ENCODE data around the gene NKAIN2.
"Not testable (repeated sequence)": the region's sequence is repeated elsewhere in the genome, so short reads cannot be mapped to it uniquely, and the experiment has no call there.

The NKAIN2 gene

DNA sequence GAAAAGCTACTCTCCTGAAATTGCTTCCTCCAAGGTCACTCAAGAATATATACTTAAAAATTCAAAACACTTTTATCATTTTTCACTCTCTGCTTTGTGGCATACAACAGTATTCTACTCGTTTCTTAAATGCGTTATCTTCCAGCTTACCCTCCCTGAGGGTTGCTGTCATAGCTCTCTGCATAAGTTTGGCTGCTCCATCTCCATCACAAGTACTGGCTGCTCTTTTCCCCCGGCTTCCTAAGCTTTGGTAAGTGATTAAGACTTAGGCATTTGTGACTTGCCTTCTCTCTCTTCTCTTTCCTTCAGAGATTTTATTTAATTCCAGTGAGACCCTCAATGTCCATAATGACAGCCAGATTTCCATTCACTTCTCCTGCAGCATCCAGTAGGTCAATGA is 128.3 kb downstream of the NKAIN2 start:
- in situ Hi-C loops (cut with MboI; ENCODE audit: low pct_unique_long_range_greater_than_20kb, low sequenced_read_pairs): no loop called here

DNA sequence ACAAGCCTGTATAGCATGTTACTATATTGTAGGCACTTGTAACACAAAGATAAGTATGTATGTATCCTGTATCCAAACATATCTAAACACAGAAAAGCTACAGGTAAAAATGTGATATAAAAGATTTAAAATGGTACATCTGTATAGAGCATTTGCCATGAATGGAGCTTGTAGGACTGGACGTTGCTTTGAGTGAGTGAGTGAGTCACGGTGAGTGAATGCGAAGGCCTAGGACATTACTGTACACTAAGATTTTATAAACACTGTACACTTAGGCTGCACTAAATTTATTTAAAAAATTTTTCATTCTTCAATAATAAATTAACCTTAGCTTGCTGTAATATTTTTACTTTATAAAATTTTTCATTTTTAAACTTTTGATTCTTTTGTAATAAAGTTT is 136.9 kb downstream of the NKAIN2 start:
- in situ Hi-C loops (cut with MboI; ENCODE audit: low pct_unique_long_range_greater_than_20kb, low sequenced_read_pairs): no loop called here
- no peak for DNase-seq

More for the DNA sequence above, 128.3 kb downstream of the NKAIN2 start:
- DNase-seq: no peak

DNA sequence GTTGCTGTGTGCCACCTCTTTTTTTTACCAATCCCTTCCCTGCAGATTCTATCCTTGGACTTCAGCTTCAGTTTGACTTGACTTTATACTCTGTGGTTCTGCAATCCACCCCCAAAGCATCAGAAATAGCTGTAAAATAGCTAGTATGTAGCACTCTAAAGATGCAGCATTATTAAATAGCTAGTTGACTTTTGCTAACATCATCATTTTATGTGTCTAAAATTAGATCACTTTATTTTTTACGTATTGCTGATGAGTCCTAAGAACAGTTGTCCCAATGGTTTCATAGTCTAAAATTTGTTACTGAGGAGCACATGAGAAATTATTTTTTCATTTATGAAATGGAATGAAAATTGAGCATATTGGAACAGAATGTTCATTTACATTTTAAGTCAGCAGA is 138.2 kb downstream of the NKAIN2 start:
- no peak for DNase-seq
- in situ Hi-C loops (cut with MboI; ENCODE audit: low pct_unique_long_range_greater_than_20kb, low sequenced_read_pairs): no loop called here

DNA sequence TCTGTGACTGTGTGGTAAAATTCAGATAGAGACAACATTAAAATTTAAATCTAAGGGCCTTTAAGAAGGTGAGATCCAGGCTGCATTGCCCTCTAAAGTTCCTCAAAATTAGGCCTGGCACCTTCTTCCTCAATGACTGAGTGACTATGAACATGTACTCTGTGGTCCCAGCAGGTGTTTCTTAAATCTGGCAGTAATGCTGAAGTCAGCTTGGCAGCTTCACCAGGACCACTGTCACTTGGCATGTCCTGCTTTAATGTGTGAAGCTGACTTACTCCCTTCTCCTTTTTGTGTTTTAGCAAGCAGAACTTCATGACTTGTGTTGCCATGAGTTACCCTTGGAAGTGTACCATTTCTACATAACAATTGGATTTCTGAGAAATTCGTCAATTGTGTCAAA is 141.7 kb downstream of the NKAIN2 start:
- in situ Hi-C loops (cut with MboI; ENCODE audit: low pct_unique_long_range_greater_than_20kb, low sequenced_read_pairs): no loop called here

DNA sequence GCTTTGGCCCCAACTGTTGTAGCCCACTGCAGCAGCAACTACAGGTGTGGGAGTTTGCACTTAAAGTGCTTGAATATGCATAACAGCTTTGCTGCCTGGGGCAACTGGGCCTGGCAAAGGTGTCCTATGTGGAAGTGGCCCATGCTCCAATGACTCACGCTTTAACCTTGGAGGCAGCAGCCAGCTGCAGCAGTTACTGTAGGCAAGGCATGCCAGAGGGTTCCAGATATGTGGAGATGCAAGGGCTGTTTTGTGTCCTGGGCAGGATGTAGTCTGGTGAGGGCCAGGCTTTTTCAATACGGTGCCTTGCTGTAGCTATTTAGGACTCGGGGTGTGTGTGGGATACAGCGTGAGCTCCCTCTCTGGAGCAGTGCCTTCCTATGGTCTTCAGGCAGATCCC is 150.3 kb downstream of the NKAIN2 start:
- in situ Hi-C loops (cut with MboI; ENCODE audit: low pct_unique_long_range_greater_than_20kb, low sequenced_read_pairs): no loop called here
- DNase-seq: no peak

More for the DNA sequence above, 141.7 kb downstream of the NKAIN2 start:
- DNase-seq: no peak

DNA sequence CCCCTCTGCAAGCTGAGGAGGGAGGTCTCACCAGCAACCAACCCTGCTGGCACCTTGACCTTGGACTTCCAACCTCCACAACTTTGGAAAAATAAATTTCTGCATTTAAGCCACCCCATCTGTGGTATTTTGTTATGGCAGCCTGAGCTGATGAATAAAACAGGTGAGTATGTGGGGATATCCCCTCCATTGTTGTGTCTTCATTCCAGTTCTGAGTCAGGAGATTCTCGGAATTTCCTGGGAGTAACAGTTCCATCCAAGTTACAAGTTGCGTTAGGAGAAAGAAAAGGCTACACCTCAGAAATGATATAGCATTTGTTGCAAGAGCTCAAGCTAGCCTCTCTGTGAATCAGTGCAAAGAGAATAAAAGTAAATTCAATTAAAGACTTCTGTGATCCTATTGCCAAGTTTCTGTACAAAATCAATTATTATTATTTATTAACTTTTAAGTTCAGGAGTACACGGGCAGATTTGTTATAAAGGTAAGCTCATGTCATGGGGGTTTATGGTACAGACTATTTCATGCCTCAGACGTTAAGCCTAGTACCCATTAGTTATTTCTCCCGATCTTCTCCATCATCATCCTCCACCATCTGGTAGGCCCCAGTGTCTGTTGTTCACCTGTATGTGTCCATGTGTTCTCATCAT is 153.0 kb downstream of the NKAIN2 start:
- in situ Hi-C loops (cut with MboI; ENCODE audit: low pct_unique_long_range_greater_than_20kb, low sequenced_read_pairs): no loop called here
- no peak for DNase-seq

DNA sequence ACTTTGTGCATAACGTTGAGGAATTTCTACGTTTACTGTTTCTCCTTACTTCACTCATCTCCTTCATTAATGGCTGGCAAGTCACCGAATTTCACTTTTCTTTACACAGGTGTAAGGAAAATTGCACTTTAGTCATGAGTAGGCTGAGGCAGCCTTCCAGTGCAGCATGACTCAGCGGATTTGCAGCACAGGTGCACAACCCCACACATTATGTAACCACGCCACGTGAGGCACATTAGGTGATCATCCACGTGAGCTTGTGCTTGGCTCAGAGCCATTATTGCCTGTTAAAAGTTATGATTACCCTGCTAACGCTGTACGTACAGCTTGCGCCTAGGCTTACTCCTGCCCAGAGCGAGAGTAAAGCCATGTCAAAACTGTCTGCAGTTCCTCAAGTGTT is 158.8 kb downstream of the NKAIN2 start:
- in situ Hi-C loops (cut with MboI; ENCODE audit: low pct_unique_long_range_greater_than_20kb, low sequenced_read_pairs): no loop called here
- no peak for DNase-seq

DNA sequence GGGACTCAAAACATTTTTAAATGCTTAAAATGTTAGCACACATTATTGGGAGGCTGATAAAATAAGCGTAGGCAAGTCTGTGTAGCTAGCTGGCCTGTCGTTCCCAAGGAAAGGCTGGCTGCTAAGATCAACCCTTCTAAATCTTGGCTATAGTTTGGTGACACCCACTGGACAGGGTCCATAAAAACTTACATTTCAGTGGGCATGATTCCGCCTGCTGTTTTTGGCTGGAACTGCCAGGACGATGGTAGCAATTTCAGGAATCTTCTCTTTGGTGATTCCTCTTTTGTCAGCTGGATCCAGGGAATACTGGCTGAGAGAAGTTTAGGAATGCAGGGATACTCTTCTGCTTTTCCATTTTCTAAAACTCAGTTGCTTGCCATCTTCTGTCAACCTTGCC is 162.2 kb downstream of the NKAIN2 start:
- no peak for DNase-seq
- in situ Hi-C loops (cut with MboI; ENCODE audit: low pct_unique_long_range_greater_than_20kb, low sequenced_read_pairs): no loop called here

DNA sequence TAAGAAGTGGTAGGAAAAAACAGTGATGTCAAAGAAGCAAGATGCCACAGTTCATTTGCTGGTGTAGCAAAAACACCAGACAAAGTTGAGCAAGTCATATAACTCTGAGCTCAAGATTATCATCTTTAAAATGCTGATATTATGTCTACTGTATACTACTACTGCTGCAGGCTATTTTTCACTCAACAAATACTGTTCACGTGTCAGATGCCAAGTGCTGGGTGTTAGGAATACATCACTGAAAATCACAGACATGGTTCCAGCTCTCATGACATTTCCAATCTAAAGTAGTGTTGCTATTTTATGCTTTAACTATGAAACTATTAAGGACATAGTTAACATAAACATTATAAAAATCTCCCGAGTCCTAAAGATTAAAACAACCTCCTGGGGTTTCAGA is 163.0 kb downstream of the NKAIN2 start:
- in situ Hi-C loops (cut with MboI; ENCODE audit: low pct_unique_long_range_greater_than_20kb, low sequenced_read_pairs): no loop called here

DNA sequence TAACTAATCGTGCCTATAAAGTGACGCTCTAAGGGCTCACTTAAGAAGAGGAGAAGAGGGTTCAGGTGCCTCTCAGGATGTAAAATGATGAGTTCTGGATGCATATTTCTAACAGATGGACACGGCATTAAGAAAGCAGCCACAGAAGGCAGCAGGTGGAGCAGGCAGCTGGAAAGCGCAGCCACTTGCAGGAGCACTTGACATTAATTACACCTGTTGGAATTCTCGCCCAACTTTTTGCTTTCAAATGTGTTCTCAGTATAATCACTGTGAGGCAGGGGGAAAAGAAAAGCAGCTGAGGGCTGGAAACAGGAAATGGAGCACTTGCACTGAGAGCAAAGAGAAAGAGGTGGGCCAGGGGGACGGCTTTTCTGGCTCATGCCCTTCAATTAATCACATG is 164.2 kb downstream of the NKAIN2 start:
- DNase-seq: no peak
- in situ Hi-C loops (cut with MboI; ENCODE audit: low pct_unique_long_range_greater_than_20kb, low sequenced_read_pairs): no loop called here

More for the DNA sequence above, 163.0 kb downstream of the NKAIN2 start:
- DNase-seq: no peak

DNA sequence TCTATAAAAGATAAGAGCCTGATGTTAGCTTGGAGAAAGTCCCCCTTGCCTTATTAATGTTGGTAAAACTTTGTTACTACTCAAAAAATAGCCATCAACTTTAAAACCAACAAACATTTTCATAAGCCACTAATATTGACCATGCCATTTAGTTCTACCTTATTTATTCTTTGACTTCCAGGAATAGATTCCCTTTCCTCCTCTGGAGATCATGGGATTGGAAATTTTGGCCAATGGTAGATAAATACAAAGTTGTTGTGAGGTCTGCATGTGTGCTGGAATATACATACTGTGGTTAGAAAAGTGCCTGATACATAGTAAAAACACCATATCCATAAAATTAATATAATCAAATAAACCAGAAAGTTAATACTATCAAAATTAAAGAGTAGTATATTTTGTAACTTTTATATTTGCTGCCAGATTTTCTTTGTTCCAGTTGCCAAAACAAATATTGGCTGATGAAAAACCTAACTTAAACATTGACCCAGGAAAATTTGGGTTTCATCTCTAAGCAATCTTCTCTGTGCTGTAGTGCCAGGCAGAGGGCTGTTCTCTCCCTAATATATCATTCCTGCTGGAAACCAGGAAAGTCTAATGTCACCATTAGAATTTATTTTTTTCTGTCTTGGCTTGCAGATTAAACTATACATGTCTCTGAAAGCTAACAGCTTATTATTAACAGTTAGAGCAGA is 169.1 kb downstream of the NKAIN2 start:
- in situ Hi-C loops (cut with MboI; ENCODE audit: low pct_unique_long_range_greater_than_20kb, low sequenced_read_pairs): no loop called here
- DNase-seq: no peak

DNA sequence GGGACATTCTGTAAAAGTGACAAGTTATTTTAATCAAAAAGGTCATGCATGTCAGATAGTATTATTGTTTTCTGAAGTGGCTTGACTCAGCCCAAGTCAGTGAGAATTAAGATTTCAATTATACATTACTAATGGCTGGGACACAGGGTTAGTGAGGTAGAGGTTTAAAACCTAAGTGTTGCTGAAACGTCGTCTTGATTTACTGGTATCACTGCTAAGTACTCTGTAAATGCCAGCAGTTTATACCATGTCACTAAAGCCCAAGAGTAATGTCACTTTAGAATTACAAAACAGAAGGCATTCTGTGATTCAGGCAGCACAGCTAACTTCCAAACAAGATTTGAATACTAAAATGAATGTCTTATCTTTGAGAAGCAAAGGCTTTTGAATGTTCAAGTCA is 176.6 kb downstream of the NKAIN2 start:
- in situ Hi-C loops (cut with MboI; ENCODE audit: low pct_unique_long_range_greater_than_20kb, low sequenced_read_pairs): no loop called here
- no peak for DNase-seq

DNA sequence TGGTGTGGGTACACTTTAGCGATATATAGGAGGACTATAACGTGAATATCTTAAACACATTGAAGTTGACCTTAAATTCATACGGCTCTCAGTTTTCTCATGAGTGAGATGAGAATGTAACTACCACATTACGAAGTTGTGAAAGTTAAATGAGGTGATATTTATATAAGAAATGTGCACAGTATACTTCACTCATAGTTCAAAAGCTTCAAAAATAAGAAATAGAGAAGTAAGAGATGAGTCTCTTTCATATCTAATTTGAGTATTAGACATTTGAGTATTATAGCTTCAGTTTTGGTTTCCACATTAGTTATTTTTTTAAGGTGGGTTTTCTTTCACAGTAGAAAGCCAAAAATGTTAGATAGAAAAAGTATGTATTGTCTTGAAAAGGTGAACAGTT is 183.3 kb downstream of the NKAIN2 start:
- in situ Hi-C loops (cut with MboI; ENCODE audit: low pct_unique_long_range_greater_than_20kb, low sequenced_read_pairs): no loop called here
- no peak for DNase-seq

DNA sequence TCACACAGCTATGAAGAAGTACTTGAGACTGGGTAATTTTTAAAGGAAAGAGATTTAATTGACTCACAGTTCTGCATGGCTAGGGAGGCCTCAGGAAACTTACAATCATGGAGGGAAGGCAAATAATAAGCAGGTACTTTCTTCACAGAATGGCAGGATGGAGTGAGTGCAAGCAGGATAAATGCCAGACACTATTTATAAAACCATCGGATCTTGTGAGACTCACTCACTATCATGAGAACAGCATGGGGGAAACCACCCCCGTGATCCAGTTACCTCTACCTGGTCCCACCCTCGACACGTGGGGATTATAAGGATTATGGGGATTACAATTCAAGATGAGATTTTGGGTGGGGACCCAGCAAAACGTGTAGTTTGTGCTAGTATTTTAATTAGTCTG is 186.3 kb downstream of the NKAIN2 start:
- in situ Hi-C loops (cut with MboI; ENCODE audit: low pct_unique_long_range_greater_than_20kb, low sequenced_read_pairs); DNase-seq: not testable (repeated sequence)

DNA sequence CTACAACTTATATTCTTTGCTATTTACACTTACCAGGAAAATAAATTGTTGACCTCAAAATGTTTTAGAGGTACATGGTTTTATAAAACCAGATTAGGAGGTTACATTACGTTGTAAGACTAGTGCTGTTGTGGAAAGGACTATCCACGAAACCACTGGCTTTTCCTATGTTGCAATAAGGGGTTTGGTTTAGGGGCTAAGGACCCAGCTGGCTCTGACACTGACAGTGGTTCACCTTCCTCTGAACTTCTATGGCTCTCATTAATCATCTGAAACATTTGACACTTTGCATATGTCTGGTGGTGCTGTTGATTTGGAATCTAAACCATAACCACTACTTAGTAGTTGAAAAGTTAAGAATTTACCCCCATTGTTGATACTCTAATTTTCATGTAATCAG is 186.7 kb downstream of the NKAIN2 start:
- in situ Hi-C loops (cut with MboI; ENCODE audit: low pct_unique_long_range_greater_than_20kb, low sequenced_read_pairs): no loop called here

DNA sequence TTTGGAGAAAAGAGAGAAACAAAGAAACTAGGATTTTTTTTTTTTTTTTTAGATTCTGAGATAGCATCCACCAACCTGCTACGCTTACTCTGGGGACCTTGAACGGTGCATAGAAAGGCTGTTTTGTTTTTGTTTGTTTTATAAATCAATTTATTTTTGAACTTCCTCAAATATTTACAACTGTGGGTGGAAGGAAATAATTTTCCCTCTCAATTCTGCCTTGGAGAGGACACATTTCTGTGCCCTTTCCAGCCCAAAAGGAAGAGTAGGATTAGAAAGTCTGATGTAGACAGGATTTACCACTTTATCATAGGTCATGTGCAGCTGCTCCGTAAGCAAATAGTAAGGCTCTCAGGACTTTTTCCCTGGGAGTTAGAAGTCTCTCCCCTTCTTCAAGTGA is 190.5 kb downstream of the NKAIN2 start:
- in situ Hi-C loops (cut with MboI; ENCODE audit: low pct_unique_long_range_greater_than_20kb, low sequenced_read_pairs): no loop called here
- no peak for DNase-seq

More for the DNA sequence above, 186.7 kb downstream of the NKAIN2 start:
- no peak for DNase-seq

DNA sequence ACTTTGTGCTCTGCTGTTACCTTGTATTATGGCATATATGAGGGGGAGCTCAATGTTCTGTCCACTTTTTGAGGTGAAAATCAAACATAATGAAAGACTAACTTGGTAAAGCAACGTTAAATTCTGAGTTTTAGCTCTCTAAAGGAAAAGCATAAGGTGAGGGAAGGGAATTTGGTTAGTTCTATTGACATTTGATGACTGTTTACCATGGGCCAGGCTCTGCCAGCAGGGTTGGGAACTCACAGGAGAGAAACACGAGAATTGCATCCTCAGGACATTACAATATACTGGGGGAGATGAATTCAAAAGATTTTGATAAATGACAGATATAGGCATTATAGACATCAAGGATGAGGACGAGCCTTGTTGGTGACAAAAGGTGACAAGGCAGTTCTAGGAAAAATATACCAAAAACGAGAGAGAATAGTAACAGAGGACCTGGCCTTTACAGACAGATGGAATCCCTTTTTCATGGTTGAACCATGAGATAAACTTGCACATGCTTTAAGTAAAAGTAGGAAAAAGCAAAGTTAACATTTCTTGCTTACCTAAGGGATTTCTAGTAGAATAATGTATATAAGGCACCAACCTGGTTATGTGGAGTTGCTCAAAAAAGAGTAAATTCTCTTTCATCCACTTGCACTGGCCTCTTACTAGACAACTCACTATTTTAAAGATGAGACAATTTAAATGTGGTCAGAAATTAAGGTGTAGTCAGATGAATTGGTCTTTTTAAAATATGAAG is 191.4 kb downstream of the NKAIN2 start:
- DNase-seq: no peak
- in situ Hi-C loops (cut with MboI; ENCODE audit: low pct_unique_long_range_greater_than_20kb, low sequenced_read_pairs): no loop called here

DNA sequence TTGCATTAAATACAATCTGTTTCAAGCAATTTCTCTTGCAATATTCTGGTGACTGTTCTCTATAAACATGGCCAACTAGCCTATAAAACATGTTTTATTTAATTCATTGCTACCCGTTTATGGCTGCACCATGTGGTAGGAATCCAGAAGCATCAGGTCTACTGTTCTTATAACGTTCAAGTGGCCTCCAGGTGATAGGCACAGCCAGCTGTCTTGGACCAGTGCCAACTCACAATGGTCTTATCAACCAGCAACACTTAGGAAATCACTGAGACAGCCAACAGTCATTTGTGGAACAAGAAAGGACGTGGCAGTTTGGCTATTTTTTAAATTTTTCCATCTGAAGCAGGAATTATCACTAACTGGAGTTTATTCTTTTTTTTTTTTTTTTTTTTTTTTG is 193.6 kb downstream of the NKAIN2 start:
- in situ Hi-C loops (cut with MboI; ENCODE audit: low pct_unique_long_range_greater_than_20kb, low sequenced_read_pairs): no loop called here
- DNase-seq: no peak

DNA sequence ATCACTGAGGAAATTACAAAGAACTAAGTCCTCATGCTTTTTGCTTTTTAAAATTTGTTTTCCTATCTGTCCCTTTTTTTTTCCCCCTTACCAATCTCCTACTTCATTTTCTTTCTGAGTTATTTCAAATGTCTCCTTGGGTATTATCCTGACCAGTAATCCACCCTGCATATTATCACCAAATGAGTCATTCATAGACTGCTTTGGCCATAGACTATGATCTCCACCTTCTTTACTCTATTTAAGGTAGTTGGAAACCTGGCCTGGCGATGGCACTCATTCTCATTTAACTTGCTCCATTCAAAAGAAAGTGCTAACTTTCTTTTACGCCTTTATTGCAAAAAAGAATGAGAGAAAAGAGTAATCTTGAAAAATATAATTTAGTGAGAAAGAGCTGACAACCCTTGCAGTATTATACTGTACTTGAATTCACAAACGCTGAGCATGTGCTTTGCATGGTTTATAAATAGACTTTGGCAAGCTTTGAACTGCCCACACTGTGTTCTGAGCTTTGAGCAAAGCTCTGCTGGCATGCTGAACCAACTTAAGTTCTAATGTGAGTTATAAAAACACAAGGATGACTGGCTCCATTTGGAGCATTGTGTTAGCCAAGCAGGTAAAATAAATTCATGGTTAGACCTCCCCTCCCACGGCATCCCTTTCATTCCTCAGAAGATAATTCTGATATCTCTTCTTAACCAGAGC is 198.9 kb downstream of the NKAIN2 start:
- DNase-seq: no peak
- in situ Hi-C loops (cut with MboI; ENCODE audit: low pct_unique_long_range_greater_than_20kb, low sequenced_read_pairs): no loop called here

DNA sequence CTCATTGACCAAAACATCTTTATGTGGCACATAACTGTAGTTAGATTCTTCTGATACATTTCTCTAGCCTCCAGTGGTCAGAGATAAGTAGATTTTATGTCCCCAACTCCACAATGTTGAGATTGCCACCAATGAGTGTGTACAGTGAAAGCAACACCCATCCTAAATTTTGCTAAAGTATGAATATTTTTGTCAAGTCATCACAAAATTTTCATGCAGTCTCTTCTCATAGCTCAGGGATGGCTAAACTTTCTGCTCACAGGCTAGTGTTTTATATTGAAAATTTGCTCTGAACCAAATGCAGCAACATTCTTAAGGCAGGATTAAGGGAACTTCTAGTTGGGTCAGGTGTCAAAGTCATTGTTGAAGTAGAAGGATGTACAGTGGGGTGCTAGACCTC is 203.6 kb downstream of the NKAIN2 start:
- no peak for DNase-seq
- in situ Hi-C loops (cut with MboI; ENCODE audit: low pct_unique_long_range_greater_than_20kb, low sequenced_read_pairs): no loop called here
